CD4-positive, alpha-beta T cell treated with Interleukin-4 for 4 hours (primary cell): Measurements from ENCODE around the gene DEFB121.
"Not testable (repeated sequence)": the region's sequence is repeated elsewhere in the genome, so short reads cannot be mapped to it uniquely, and the experiment has no call there.

Experiments
- DNase-seq: peaks from one replicate; pipeline ENCODE4 v3.0.0-alpha.2; 2020

The DEFB121 gene

GRCh38 chr20:31406115-31406514, at the start of gene DEFB121:
Gene DEFB121, minus strand, starts transcription at chr20:31406215. Its CDS starts 63 bp downstream, at chr20:31406152.
- no peak for DNase-seq

GRCh38 chr20:31454361-31454760, 48.3 kb upstream of the DEFB121 start:
- DNase-seq = no peak

- no peak for DNase-seq
Measured at GRCh38 chr20:31452575-31452974, 46.6 kb upstream of the DEFB121 start.

- no peak for DNase-seq
Measured at GRCh38 chr20:31449511-31450414, 43.7 kb upstream of the DEFB121 start.

GRCh38 chr20:31446084-31446819, 40.2 kb upstream of the DEFB121 start:
- DNase-seq = no peak

GRCh38 chr20:31440012-31440659, 34.1 kb upstream of the DEFB121 start, which contains the start of gene DEFB123:
Gene DEFB123, plus strand, starts transcription at chr20:31440632. Its CDS starts 67 bp downstream, at chr20:31440699.
- DNase-seq = no peak

- no peak for DNase-seq
Measured at GRCh38 chr20:31430568-31431115, 24.6 kb upstream of the DEFB121 start.

- not testable (repeated sequence) for DNase-seq
Measured at GRCh38 chr20:31427576-31427975, 21.6 kb upstream of the DEFB121 start.

GRCh38 chr20:31426891-31427551, 21.0 kb upstream of the DEFB121 start:
- not testable (repeated sequence) for DNase-seq

GRCh38 chr20:31425797-31426196, 19.8 kb upstream of the DEFB121 start:
- no peak for DNase-seq

- no peak for DNase-seq
Measured at GRCh38 chr20:31418307-31418706, 12.3 kb upstream of the DEFB121 start.

GRCh38 chr20:31415653-31416052, 9.6 kb upstream of the DEFB121 start:
- DNase-seq = no peak

GRCh38 chr20:31414381-31414780, 8.4 kb upstream of the DEFB121 start:
- DNase-seq = no peak

GRCh38 chr20:31410011-31410410, 4.0 kb upstream of the DEFB121 start:
- no peak for DNase-seq

- DNase-seq = no peak
Measured at GRCh38 chr20:31403886-31404285, 2.1 kb downstream of the DEFB121 start.

- no peak for DNase-seq
Measured at GRCh38 chr20:31394900-31395299, 11.1 kb downstream of the DEFB121 start.

GRCh38 chr20:31392836-31393235, 13.2 kb downstream of the DEFB121 start:
- DNase-seq = no peak

- DNase-seq = no peak
Measured at GRCh38 chr20:31390490-31390889, 15.5 kb downstream of the DEFB121 start, which contains the start of gene DEFB119. Gene DEFB119, minus strand, starts transcription at chr20:31390590. Its CDS starts 107 bp downstream, at chr20:31390483.

GRCh38 chr20:31374346-31374745, 31.7 kb downstream of the DEFB121 start:
- no peak for DNase-seq

GRCh38 chr20:31368301-31368700, 37.7 kb downstream of the DEFB121 start, which contains the start of gene DEFB118:
Gene DEFB118, plus strand, starts transcription at chr20:31368601. Its CDS starts 50 bp downstream, at chr20:31368651.
- no peak for DNase-seq

GRCh38 chr20:31364272-31364671, 41.7 kb downstream of the DEFB121 start:
- DNase-seq = not testable (repeated sequence)

- DNase-seq = no peak
Measured at GRCh38 chr20:31363295-31363694, 42.7 kb downstream of the DEFB121 start.
